Muscle of back (tissue), 11 donors: ENCODE results near the gene HOGA1. TPM values are rescaled to one million over a fixed set of nuclear protein-coding genes. Genes with fewer than 3 reads are reported as not detected.

Source experiments
- DNase-seq, 3 donors: peaks; one replicate each; pipeline versions ENCODE4 v3.0.0 to v3.0.0-alpha.2; 2013
- polyA plus RNA-seq, 10 donors: library from polyadenylated mRNA; unstranded; fragments of 120-200 nt; gene quantifications; one replicate each; pipeline ENCODE4 v1.2.1, GENCODE V29; 2013; ENCODE audit not compliant: insufficient read length in 10 of 10

Gene HOGA1
- polyA plus RNA-seq, 10 donors: 0.34 to 1.6 (median 0.80) TPM

- no peak for DNase-seq
Observed at GRCh38 chr10:97578171-97578844, 5.9 kb upstream of the HOGA1 start.

GRCh38 chr10:97580421-97581367 lies 3.5 kb upstream of the HOGA1 start:
- no peak for DNase-seq

GRCh38 chr10:97582169-97582568 lies 2.0 kb upstream of the HOGA1 start:
- DNase-seq: no peak

DNA sequence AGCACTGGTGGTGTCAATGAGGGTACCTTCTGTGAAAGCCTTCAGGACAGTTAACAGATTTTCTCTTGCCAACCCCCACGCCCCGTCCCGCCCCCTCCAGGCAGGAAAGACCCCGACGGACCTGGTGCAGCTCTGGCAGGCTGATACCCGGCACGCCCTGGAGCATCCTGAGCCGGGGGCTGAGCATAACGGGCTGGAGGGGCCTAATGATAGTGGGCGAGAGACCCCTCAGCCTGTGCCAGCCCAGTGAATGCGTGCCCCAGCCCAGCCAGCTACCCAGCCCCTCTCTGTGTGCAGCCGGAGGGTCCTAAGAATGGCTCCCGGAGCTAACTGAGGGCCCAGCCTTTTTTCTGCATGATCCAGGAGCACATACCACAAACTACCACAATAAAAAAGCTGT lies 713 bp upstream of the HOGA1 start:
- DNase-seq: no peak

DNA sequence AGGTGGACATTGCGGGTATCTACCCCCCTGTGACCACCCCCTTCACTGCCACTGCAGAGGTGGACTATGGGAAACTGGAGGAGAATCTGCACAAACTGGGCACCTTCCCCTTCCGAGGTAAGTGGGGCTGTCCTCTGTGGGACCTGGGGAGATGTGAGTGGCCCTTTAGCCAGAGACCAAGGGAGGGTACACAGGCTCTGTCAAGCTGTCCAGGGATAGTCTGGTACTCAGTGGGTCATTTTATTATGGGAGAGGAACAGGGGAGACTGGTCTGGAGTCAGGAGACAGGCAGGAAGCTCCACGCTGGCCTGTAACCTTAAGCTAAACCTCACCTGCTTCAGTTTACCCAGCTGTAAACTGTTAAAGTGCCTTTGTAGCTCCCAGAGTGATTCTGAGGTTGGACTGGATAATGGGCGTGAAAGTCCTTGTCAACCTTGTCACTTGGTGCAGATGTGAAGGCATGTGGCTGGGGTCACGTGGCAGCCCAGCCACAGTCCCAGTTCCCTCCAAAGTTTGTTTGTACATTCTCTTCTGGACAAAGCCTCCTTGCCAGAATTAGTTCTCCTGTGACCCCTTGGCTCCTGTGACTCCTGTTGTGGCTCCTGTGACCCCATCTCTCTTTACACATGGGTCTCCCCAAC lies 729 bp downstream of the HOGA1 start:
- no peak for DNase-seq

DNA sequence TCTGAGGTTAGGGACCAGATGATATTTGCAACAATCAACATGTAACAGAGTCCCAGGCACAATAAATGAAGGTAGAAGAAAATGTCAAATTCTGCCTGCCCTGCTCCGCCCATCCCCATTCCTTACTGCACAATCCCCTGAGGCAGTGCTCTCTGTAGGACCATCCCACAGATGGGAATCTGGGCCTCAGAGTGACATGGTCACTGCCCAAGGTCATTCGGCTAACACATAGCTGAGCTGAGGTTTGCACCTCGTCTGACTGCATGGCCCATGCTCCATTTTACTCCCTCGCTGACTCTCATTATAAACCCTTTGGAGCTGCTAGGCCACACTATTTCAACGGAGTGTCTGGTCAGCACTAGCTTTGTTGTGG lies 1.2 kb downstream of the HOGA1 start:
- no peak for DNase-seq

GRCh38 chr10:97587183-97587582 lies 3.0 kb downstream of the HOGA1 start:
- DNase-seq: no peak

GRCh38 chr10:97589479-97589878 lies 5.3 kb downstream of the HOGA1 start, which contains the start of gene C10orf62:
Gene C10orf62 (plus strand): TSS chr10:97589721. CDS start chr10:97589898, 177 bp downstream.
- DNase-seq: no peak

DNA sequence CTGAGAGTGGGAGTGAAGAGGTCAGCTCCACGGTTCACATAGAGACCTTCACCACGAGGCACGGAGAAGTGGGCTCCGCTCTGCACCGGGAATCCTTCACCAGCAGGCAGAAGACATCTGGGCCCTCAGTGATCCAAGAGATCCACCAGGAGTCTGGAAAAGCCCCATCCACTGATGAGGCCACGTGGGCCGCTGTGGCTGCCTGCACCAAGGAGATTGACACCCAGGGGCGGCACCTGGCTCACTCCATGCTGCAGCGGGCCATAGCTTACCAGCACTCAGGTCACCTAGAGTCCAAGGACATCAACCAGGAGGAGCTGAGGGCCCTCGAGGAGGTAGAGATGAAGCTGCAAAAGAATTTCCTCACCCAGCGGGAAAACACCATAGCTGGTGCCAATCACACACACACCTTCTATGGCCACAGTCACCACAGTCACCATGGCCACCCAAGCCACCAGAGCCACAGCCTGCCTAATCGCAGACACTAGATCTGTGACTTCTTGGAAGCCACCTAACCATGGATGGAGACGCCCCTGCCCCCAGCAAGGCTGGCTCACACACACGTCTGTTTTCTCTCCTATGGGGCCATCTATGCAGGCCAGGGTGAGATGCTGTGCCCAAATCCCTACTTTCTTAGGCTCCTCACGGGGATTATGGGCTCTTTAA lies 6.0 kb downstream of the HOGA1 start:
- no peak for DNase-seq

GRCh38 chr10:97590748-97591495 lies 6.7 kb downstream of the HOGA1 start:
- no peak for DNase-seq

DNA sequence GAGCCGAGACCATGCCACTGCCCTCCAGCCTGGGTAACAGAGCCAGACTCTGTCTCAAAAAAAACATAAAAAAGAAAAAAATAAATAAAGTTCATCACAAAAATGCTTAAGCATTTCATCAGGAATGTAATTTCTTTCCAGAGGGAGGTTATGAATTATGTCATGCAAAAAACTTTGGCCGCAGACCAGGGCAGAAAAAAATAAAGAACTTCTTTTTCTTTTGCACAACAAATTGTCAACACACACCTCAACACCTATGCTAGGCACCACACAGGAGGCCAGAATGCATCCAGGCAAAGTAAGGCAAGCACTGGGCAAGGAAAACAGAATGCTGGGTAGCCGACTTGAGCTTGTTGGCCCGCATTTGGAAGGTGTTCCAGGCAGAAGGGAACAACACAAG lies 9.2 kb downstream of the HOGA1 start:
- DNase-seq: peak in 2 of 3 donors; percentile 62 to 77

GRCh38 chr10:97596101-97597082 lies 12.2 kb downstream of the HOGA1 start:
- peak; percentile 68 to 81 (median 77) for DNase-seq

DNA sequence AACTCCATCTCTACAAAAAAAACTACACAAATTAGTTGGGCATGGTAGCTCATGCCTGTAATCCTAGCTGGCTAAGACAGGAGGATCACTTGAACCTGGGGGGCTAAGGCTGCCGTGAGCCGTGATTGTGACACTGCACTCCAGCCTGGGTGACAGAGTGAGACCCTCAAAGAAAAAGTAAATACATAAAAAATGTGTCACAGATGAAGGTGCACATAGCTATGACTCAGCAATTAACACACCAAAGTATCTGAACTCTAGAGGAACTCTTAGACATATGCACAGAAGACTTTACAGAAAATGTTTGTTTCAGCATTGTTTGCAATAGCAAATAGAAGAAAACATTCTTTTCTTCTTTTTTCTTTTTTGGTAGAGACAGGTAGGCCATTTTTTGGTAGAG lies 13.6 kb downstream of the HOGA1 start:
- DNase-seq: no peak

DNA sequence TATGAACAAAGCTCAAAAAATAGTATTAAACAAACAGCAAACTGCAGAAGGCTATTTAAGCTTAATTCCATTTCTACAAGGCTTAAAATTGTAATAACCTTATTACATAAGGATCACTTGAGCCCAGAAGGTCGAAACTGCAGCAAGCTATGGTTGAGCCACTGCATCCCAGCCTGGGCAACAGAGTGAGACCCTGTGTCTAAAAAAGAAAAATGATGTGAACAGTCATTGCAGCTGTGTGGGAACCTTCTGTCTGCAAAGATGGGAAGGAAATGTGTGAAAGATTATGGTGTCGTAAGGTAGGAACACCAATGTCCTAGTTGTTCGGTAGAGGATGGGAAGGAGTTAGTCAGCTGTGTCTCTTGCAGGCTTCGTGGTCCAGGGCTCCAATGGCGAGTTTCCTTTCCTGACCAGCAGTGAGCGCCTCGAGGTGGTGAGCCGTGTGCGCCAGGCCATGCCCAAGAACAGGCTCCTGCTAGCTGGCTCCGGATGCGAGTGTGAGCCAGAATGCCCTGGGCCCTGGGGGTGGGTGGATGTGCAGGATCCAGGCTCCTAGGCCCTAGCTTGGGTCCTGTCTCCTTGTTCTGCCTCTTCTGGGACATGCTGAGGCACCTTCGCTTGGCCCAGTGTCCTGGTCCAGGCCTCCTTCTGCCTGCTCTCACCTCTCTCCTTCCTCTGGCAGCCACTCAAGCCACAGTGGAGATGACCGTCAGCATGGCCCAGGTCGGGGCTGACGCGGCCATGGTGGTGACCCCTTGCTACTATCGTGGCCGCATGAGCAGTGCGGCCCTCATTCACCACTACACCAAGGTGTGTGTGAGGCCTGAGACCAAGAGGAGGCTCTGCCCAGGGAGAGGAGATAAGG lies 14.4 kb downstream of the HOGA1 start:
- DNase-seq: no peak

GRCh38 chr10:97599272-97599619 lies 15.1 kb downstream of the HOGA1 start:
- DNase-seq: no peak

DNA sequence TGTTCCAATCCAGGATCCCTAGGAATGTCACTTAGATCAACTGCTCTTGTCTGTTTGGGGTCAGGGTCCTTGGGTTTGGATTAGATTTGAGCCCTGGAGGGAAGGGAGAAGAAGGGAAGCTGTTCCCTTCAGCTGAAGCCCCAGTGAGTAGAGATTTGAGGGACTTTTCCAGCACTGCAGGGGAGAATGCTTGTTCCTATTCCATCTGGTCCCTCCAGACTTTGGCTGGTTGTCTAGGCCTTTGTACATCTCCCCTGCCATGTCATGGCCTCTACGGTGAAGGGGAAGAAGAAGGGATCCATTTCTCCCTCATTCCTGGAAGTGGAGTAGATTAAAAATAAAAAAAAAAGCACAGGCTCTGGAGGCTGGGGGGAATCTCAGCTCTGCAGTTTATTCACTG lies 16.4 kb downstream of the HOGA1 start:
- no peak for DNase-seq

DNA sequence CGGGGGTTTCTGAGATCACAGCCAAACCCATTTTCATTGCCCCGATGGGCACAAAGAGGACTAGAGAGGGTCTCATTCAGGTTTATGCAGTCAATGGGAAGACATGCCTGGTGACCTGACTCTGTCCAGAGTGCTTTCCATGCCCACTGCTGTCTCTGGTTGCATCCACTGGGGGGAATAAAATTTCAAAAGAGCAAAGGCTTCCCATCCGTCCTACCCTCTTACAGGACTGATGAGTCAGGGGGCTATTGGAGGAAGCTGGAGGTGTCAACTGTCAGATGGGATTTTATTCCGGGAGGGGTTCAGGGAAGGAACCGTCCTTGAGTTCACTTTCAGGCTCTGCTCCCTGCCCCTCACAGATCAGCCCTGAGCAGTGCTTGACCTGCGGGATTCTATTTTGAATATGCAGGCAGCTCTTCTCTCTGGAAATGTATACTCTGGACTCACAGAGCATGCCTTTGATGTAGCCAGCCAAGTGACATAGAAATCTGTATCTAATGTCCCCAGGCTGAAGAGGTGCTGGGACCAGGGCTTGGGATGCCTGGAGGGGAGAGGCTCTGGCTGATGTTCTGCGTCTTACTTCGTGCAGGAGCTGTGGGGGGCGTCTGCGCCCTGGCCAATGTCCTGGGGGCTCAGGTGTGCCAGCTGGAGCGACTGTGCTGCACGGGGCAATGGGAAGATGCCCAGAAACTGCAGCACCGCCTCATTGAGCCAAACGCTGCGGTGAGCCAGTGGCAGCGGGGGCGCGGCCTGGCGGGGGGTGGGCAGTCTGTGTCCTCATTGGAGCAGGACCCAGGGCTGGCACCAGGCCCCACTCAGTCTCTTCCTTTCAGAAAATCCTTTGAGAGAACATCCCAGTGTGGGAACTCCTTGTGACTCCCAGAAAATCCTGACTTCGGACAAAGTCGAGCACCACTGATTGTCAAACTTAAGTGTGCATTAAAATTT lies 17.4 kb downstream of the HOGA1 start:
- DNase-seq: no peak

DNA sequence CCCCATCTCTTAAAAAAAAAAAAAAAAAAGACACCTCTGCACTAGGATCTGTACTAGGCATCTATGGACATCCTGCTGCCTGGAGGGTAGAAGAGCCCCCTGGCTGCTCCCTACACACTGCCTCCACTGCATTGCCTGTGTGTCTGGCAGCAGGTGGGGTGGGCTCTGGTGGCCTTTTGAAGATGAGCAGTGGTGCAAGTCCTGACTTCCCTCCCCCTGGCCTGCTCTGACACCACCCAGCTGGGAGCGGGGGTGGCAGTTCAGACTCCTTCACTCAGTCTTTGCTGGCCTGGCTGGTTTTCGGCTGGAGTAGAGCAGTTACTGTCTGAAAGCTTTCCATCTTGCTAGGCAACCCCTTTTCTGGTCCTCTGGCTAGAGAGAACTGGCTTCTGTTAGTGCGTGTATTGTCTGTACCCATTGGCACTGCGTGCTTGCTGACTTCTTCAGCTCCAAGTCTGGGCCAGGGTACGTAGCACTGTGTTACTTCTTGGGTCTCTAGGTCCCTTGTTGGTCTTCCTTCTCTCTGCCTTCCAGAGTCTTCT lies 23.0 kb downstream of the HOGA1 start:
- no peak for DNase-seq
